Anterior cingulate cortex (tissue), 58 donors: Measurements from ENCODE around the gene MT1M.
"Not testable (repeated sequence)": the region's sequence is repeated elsewhere in the genome, so short reads cannot be mapped to it uniquely, and the experiment has no call there.

Experiments
- DNase-seq, 58 donors: peaks; one replicate each; lab custom pipeline; 2025; lab: John Stamatoyannopoulos, UW

The MT1M gene

DNA sequence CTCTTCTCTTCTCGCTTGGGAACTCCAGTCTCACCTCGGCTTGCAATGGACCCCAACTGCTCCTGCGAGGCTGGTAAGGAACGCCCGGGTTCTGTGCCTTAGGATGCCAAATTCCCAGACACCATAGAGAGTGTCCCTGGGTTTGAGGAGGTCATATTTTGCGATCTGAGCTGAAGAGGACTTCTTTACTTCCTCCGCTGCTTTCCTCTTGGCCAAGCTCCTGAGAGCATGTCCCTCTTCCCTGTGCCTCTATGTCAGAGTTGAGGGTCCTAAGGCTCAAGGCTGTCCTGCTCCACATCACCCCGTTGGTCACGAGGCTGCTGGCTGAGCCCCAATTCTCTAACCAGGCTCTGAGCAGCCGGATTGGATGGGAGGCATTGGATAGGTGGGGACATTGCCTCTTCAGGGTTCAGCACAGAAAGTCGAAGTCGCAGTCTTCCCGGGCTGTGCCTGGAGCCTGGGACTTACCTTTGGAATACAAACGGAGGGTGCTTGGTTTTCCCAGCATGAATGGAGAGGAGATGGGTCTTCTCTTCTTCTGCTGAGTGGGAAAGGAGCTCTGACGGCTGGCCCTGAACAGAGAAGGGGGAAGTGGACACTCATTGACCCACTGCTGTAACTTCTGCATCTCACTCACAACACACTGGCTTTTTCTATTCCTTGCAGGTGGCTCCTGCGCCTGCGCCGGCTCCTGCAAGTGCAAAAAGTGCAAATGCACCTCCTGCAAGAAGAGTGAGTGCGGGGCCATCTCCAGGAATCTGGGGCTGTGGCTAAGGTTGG lies 37.6 kb downstream of the MT1M start:
- DNase-seq: no peak

GRCh38 chr16:56670620-56670934 lies 38.1 kb downstream of the MT1M start:
- no peak for DNase-seq

- DNase-seq: not testable (repeated sequence)
Measured at GRCh38 chr16:56671691-56672090, 39.2 kb downstream of the MT1M start.

- not testable (repeated sequence) for DNase-seq
Measured at GRCh38 chr16:56672171-56672570, 39.7 kb downstream of the MT1M start.

DNA sequence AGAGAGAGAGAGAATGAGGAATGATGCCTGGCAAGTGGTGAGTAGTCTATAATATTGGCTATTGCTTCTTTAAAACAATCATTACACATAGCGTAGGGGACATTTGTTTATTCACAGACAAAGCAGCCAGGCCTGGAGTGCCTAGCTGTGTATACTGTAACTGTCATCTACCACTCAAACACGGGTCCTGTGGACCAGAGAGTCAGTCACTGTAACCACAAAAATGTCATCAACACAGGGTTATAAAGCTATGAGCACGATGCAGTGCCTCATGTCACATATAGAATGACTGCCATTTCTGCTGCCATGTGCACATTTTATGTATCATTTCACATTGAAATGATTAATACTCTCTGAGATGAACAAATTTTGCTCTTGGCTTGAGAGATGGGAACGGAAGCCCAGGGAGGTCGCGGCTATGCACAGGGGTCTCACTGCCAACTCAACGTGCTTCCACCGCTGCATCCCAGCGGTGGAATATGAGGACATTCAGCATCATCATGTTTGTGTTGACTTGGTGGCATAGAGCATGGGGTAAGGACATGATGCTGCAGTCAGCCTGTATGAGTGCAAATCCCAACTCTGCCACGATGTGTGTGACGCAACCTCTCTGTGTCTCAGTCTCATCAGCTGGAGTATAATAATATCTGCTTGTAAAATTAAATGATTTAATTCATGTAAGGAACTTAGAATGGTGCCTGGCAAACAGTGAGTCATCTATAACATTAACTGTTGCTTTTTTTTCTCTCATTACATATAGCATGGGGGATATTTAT lies 40.5 kb downstream of the MT1M start:
- DNase-seq: no peak

DNA sequence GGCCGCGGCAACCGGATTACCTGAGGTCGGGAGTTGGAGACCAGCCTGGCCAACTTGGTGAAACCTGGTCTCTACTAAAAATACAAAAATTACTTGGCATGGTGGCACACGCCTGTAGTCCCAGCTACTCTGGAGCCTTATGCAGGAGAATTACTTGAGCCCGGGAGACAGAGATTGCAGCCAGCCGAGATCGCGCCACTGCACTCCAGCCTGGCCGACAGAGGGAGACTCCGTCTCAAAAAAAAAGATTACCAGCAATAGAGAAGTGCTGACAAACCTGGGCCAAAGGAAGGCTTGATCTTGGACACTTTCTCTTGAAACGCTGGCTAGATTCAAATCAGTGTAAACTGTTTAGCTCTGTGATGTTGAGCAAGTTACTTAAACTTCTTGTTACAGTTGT lies 41.5 kb downstream of the MT1M start:
- peak in 4 of 58 donors; percentile 12 to 39 (median 16) for DNase-seq

GRCh38 chr16:56674570-56674969 lies 42.1 kb downstream of the MT1M start:
- DNase-seq: not testable (repeated sequence)

DNA sequence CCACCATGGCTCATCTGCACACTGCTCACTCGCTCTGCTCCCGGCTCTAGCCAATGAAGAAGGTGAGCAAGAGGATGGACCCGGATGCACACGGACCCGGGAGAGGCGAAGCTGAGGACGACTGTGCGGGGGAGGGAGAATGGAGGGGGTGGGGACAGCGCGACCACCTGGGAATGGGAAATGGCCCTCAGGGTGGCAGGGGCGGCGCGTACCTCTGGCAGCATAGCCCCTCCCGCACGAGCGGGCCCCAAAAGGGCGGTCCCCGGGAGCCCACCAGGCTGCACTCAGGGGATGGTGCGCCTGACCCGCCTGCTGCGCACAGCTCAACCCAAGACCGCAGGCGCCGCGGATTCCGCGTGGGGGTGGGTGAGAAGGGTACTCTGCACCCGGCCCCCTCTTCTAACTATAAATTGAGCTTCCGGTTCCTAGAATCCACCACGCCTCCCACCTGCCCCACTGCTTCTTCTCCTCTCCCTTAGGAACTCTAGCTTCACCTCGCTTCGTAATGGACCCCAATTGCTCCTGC lies 43.3 kb downstream of the MT1M start:
- DNase-seq: no peak

DNA sequence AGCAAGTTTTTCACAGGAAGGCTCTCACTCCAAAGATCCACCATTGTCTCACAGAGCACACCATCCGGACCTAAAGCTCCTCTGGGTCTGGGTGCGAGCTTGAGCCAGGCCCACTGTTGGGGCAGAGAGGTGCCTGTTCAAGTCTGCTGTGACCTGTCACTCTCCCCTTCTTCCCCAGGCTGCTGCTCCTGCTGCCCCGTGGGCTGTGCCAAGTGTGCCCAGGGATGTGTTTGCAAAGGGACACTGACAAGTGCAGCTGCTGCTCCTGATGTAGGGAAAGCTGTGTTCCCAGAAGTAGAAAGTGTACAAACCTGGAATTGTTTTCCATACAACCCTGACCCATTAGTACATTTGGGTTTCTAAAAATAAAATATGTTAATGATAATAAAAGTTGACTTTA lies 45.0 kb downstream of the MT1M start:
- no peak for DNase-seq

DNA sequence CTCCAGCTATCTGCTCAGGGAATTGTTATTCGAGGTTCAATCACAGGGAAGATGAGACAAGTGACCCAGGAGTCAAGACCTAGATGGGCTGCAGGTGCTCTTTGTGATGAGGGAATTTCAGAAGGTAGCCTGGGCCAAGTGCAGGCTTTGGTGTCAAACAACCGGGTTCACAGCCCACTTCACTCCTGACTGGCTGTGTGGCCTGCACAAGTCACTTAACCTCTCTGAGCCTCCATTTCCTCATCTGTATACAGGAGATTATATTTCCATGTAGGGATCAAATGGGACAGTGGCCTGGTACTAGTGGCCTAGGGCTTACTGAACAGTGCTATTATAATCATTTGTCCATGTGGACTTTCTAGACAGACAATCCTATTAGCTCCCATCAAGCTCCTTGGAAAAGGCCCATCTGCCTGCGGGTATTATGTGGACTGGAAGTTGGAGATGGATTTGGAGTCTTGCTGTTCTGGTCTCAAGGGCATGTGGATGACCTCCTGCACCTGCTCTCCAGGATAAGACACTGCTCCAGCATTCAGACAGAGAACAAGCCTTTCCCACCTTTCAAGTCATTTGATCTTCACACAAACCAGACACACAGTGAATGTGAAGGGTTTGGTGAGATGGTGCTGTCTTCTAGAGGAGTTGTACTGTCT lies 46.7 kb downstream of the MT1M start:
- DNase-seq: no peak

GRCh38 chr16:56679818-56680217 lies 47.4 kb downstream of the MT1M start:
- no peak for DNase-seq

DNA sequence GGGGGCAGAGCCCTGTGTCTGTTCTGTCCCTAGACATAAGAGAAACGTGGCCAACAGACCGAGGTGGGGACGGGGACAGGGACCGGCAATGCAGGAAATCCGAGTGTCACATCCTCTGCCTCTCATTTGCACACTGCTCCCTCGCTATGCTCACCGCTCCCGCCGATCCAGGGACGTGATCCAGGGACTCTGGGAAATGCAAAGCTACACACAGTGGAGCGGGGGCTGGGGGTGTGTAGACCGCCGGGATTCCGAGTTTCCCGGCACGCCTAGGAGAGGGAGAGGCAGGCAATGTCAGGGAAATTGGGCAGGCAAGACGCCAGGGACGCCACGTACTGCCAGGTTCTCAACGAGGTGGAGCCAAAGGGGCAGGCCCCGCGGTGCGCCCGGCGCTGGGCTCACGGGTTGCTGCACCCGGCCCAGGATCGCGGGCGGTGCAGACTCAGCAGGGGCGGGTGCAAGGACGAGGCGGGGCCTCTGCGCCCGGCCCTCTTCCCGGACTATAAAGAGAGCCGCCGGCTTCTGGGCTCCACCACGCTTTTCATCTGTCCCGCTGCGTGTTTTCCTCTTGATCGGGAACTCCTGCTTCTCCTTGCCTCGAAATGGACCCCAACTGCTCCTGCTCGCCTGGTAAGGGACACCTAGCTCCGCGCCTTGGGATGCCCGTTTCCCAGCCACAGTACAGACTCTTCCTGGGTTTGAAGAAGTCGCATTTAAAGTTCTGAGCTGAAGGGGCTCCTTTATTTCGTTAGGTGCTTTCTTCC lies 49.7 kb downstream of the MT1M start, which contains the start of gene MT1X:
Gene MT1X (plus strand): TSS at position 532 of the 764 bp plus-strand sequence. CDS start 71 bp downstream, at position 603.
- peak; percentile 48 to 92 (median 82) for DNase-seq

GRCh38 chr16:56682703-56683397 lies 50.4 kb downstream of the MT1M start:
- peak in 1 of 58 donors; percentile 18 for DNase-seq
